RWPE2 (cell line): ENCODE measurements around the gene CACNA1H.

ENCODE experiments used
- ATAC-seq: fragments of 200-7000 bp; cut with Tn5 transposase; 3 replicates; pipeline ENCODE4 v1.9.1; 2021; ENCODE audit warnings: low read depth
- DNase-seq: peaks from one replicate; pipeline ENCODE4 v3.0.0-alpha.2; 2020; ENCODE audit warnings: low spot score
- H3K27ac ChIP-seq: fragments of 450-650 bp; 2 replicates; pipeline ENCODE4 v1.5.1; 2017; ENCODE audit warnings: mild to moderate bottlenecking; ENCODE audit not compliant: poor library complexity, severe bottlenecking
- H3K27me3 ChIP-seq: fragments of 250-450 bp; sonication (Bioruptor Pico); 2 replicates; pipeline ENCODE4 v1.5.1; 2021; ENCODE audit warnings: mild to moderate bottlenecking, moderate library complexity; ENCODE audit not compliant: insufficient read depth, poor library complexity, severe bottlenecking
- H3K36me3 ChIP-seq: fragments of 250-450 bp; sonication (Bioruptor Pico); 2 replicates; pipeline ENCODE4 v1.5.1; 2020; ENCODE audit warnings: low read depth, mild to moderate bottlenecking, moderate library complexity
- H3K4me1 ChIP-seq: fragments of 250-450 bp; sonication (Bioruptor Pico); 2 replicates; pipeline ENCODE4 v1.5.1; 2021; ENCODE audit warnings: mild to moderate bottlenecking, moderate library complexity; ENCODE audit not compliant: insufficient read depth, poor library complexity, severe bottlenecking
- H3K4me3 ChIP-seq: fragments of 250-450 bp; sonication (Bioruptor Pico); 2 replicates; pipeline ENCODE4 v1.5.1; 2021; ENCODE audit warnings: mild to moderate bottlenecking, moderate library complexity; ENCODE audit not compliant: severe bottlenecking
- H3K9me3 ChIP-seq: fragments of 250-450 bp; sonication (Bioruptor Pico); 2 replicates; pipeline ENCODE4 v1.5.1; 2021; ENCODE audit warnings: mild to moderate bottlenecking, moderate library complexity; ENCODE audit not compliant: severe bottlenecking
- CTCF ChIP-seq: fragments of 450-650 bp; IDR thresholded peaks from one replicate; pipeline ENCODE4 v1.5.1; 2017; ENCODE audit warnings: mild to moderate bottlenecking, moderate library complexity; ENCODE audit not compliant: poor library complexity, severe bottlenecking

CACNA1H gene

GRCh38 chr16:1133810-1134520 is 18.9 kb upstream of the CACNA1H start:
- no peak for TF ChIP-seq CTCF
- H3K27me3 ChIP-seq = peaks cover 33% of the 10 kb centered on the region
- H3K9me3 ChIP-seq = no peaks in the 10 kb centered on the region
- H3K4me3 ChIP-seq = no peak overlapping the region
- DNase-seq (no peak), ATAC-seq (no peak; the same call in 2 of the 3 replicates)
- H3K4me1 ChIP-seq = no peaks in the 10 kb centered on the region
- H3K36me3 ChIP-seq = no peaks in the 10 kb centered on the region
- no peak overlapping the region for H3K27ac ChIP-seq

GRCh38 chr16:1134776-1135458 is 18.0 kb upstream of the CACNA1H start:
- ATAC-seq = no peak
- Histone ChIP-seq H3K27me3 (peaks cover 33% of the 10 kb centered on the region), H3K4me3 (no peak overlapping the region), H3K9me3 (no peaks in the 10 kb centered on the region), H3K27ac (no peak overlapping the region), H3K36me3 (no peaks in the 10 kb centered on the region), H3K4me1 (no peaks in the 10 kb centered on the region)
- no peak for TF ChIP-seq CTCF
- DNase-seq = no peak

- ATAC-seq (no peak), DNase-seq (no peak)
- Histone ChIP-seq H3K27ac (no peak overlapping the region), H3K9me3 (no peaks in the 10 kb centered on the region), H3K4me1 (no peaks in the 10 kb centered on the region), H3K27me3 (peaks cover 33% of the 10 kb centered on the region), H3K4me3 (no peak overlapping the region), H3K36me3 (no peaks in the 10 kb centered on the region)
- TF ChIP-seq CTCF = no peak
These were observed 17.5 kb upstream of the CACNA1H start for GRCh38 chr16:1135459-1135825.

GRCh38 chr16:1137604-1138003 is 15.3 kb upstream of the CACNA1H start:
- TF ChIP-seq CTCF = no peak
- DNase-seq (no peak), ATAC-seq (no peak)
- Histone ChIP-seq H3K9me3 (no peaks in the 10 kb centered on the region), H3K36me3 (no peaks in the 10 kb centered on the region), H3K4me1 (no peaks in the 10 kb centered on the region), H3K27ac (no peak overlapping the region), H3K27me3 (peaks cover 38% of the 10 kb centered on the region), H3K4me3 (no peak overlapping the region)

GRCh38 chr16:1140582-1141162 is 12.2 kb upstream of the CACNA1H start:
- no peak for ATAC-seq
- H3K27me3 ChIP-seq = peaks cover 15% of the 10 kb centered on the region

More at GRCh38 chr16:1140582-1141162, 12.2 kb upstream of the CACNA1H start:
- Histone ChIP-seq H3K4me1 (no peaks in the 10 kb centered on the region), H3K4me3 (no peak overlapping the region), H3K9me3 (no peaks in the 10 kb centered on the region), H3K36me3 (no peaks in the 10 kb centered on the region), H3K27ac (no peak overlapping the region)
- no peak for TF ChIP-seq CTCF
- no peak for DNase-seq
